Brain microvascular endothelial cell (primary cell): ENCODE measurements around the gene ANKFY1.

Source experiments
- DNase-seq: peaks from one replicate; pipeline ENCODE4 v3.0.0-alpha.2; 2020
- H3K27ac ChIP-seq: fragments of 250-450 bp; sonication (Bioruptor Pico); 2 replicates; pipeline ENCODE4 v1.5.1; 2020; ENCODE audit warnings: mild to moderate bottlenecking, moderate library complexity
- H3K27me3 ChIP-seq: fragments of 250-450 bp; sonication (Bioruptor Pico); replicated peaks from 2 replicates; pipeline ENCODE4 v1.5.1; 2020; ENCODE audit warnings: mild to moderate bottlenecking
- H3K36me3 ChIP-seq: fragments of 250-450 bp; sonication (Bioruptor Pico); replicated peaks from 2 replicates; pipeline ENCODE4 v1.5.1; 2020; ENCODE audit warnings: mild to moderate bottlenecking
- H3K4me3 ChIP-seq: 2 replicates; pipeline ENCODE4 v1.5.1; 2011; ENCODE audit warnings: low read depth, mild to moderate bottlenecking, control low read depth, low read length, moderate library complexity
- CTCF ChIP-seq: IDR thresholded peaks from 2 replicates; pipeline ENCODE4 v1.5.1; 2011; ENCODE audit warnings: low read depth, mild to moderate bottlenecking, moderate library complexity, low read length, control low read depth, inconsistent platforms; ENCODE audit errors: missing control alignments
- in situ Hi-C: cut with HindIII; loops from 2 replicates; pipeline ENCODE4 v1.10.0; 2017; ENCODE audit warnings: low sequenced_read_pairs, low pct_ligation_motif_present

ANKFY1 gene

GRCh38 chr17:4175921-4176807 lies 87.6 kb downstream of the ANKFY1 start:
- Histone ChIP-seq H3K36me3 (peaks cover 71% of the 10 kb centered on the region), H3K4me3 (no peak overlapping the region), H3K27ac (no peak overlapping the region), H3K27me3 (no peaks in the 10 kb centered on the region)
- peak; percentile 18 for DNase-seq
- in situ Hi-C loops = no loop called here
- TF ChIP-seq CTCF = no peak

- no peaks in the 10 kb centered on the region for H3K27me3 ChIP-seq
- TF ChIP-seq CTCF = no peak
- in situ Hi-C loops = no loop called here
- H3K27ac ChIP-seq = no peak overlapping the region
- peaks cover 77% of the 10 kb centered on the region for H3K36me3 ChIP-seq
- H3K4me3 ChIP-seq = no peak overlapping the region
- no peak for DNase-seq
Observed at GRCh38 chr17:4174556-4174955, 89.2 kb downstream of the ANKFY1 start.

GRCh38 chr17:4173781-4174180 lies 90.0 kb downstream of the ANKFY1 start:
- Histone ChIP-seq H3K36me3 (peaks cover 77% of the 10 kb centered on the region), H3K27ac (no peak overlapping the region), H3K27me3 (no peaks in the 10 kb centered on the region), H3K4me3 (no peak overlapping the region)
- DNase-seq = no peak
- in situ Hi-C loops = no loop called here
- TF ChIP-seq CTCF = no peak

GRCh38 chr17:4172356-4172755 lies 91.4 kb downstream of the ANKFY1 start:
- Histone ChIP-seq H3K27ac (no peak overlapping the region), H3K36me3 (peaks cover 72% of the 10 kb centered on the region), H3K4me3 (no peak overlapping the region), H3K27me3 (no peaks in the 10 kb centered on the region)
- TF ChIP-seq CTCF = no peak
- no peak for DNase-seq
- in situ Hi-C loops = no loop called here

GRCh38 chr17:4170639-4171280 lies 93.0 kb downstream of the ANKFY1 start:
- DNase-seq = no peak
- H3K27ac ChIP-seq = no peak overlapping the region
- no peak overlapping the region for H3K4me3 ChIP-seq
- H3K36me3 ChIP-seq = peaks cover 76% of the 10 kb centered on the region
- in situ Hi-C loops = no loop called here
- TF ChIP-seq CTCF = no peak
- no peaks in the 10 kb centered on the region for H3K27me3 ChIP-seq
